Measurements from ENCODE around the gene DLX4. TPM values are rescaled to one million over a fixed set of nuclear protein-coding genes. Genes with fewer than 3 reads are reported as not detected.

Gene DLX4
- total RNA-seq, 1 experiment from 2014 or later = 2.5 TPM

DNA sequence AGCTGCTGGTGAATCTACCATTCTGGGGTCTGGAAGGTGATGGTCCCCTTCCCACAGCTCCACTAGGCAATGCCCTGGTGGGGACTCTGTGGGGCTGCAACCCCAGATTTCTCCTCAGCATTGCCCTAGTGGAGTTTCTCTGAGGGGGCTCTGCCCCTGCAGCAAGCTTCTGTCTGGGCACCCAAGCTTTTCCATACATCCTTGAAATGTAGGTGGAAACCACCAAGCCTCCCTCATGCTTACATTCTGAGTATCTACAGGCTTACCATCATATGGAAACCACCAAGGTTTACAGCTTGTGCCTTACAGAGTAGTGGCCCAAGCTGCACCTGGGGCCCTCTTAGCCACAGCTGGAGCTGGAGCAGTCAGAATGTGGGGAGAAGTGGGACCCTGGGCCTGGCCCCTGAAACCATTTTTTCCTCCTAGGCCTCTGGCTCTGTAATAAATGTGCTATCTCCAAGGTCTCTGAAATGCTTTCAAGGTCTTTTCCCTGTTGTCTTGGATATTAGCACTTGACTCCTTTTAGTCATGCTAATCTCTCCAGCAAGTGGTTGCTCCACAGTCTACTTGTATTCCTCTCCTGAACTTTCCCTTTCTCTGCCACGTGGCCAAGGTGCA lies 45.6 kb downstream of the DLX4 start:
- Histone ChIP-seq H3K18ac (ENCODE audit: insufficient read length, low read depth, low read length) (no peak overlapping the region), H2BK120ac (ENCODE audit: low read depth, low read length, poor library complexity, severe bottlenecking) (no peak overlapping the region), H3K79me2 (ENCODE audit: insufficient read depth, low read length) (no peaks in the 10 kb centered on the region), H2BK5ac (ENCODE audit: insufficient read length, low read length) (no peak overlapping the region), H3K4me2 (ENCODE audit: insufficient read depth, insufficient read length, low read length) (no peak overlapping the region), H3K79me1 (ENCODE audit: insufficient read depth, low read depth, low read length, poor library complexity, severe bottlenecking) (no peaks in the 10 kb centered on the region), H3K23me2 (ENCODE audit: insufficient read length, low read depth, low read length, poor library complexity, severe bottlenecking) (no peaks in the 10 kb centered on the region), H2BK20ac (ENCODE audit: low read depth, low read length, poor library complexity, severe bottlenecking) (no peak overlapping the region), H4K5ac (ENCODE audit: insufficient read length, low read depth, low read length) (no peak overlapping the region), H3K4ac (ENCODE audit: low read depth, low read length) (no peak overlapping the region), H3K9ac (ENCODE audit: extremely low read depth, insufficient read length, low read length) (no peak overlapping the region), H3K4me1 (ENCODE audit: insufficient read depth, low read length) (no peaks in the 10 kb centered on the region), H2AFZ (ENCODE audit: low read length) (no peak overlapping the region), H3K9me3 (ENCODE audit: control insufficient read depth, low read depth, low read length) (peaks cover 10% of the 10 kb centered on the region), H2AK5ac (ENCODE audit: insufficient read length, low read length) (no peak overlapping the region), H4K20me1 (ENCODE audit: control insufficient read depth, insufficient read depth, insufficient read length) (no peaks in the 10 kb centered on the region), H3K27ac (ENCODE audit: insufficient read length, low read depth, low read length) (no peak overlapping the region), H2BK15ac (ENCODE audit: low read depth, low read length) (no peak overlapping the region), H3K27me3 (ENCODE audit: insufficient read depth, low read length) (no peaks in the 10 kb centered on the region), H4K91ac (ENCODE audit: insufficient read length, low read depth, low read length) (no peak overlapping the region), H3K23ac (ENCODE audit: insufficient read length, low read depth, low read length) (no peak overlapping the region), H3K56ac (ENCODE audit: insufficient read length, low read depth, low read length) (no peak overlapping the region), H4K8ac (replicated peaks; ENCODE audit: insufficient read length, low read depth, low read length) (no peak overlapping the region), H3T11ph (ENCODE audit: low read length) (no peak overlapping the region), H2BK12ac (ENCODE audit: insufficient read length, low read depth, low read length) (no peak overlapping the region), H3K14ac (ENCODE audit: insufficient read depth, low read length) (no peak overlapping the region)
- H3K27me3 Mint-ChIP-seq (ENCODE audit: low read depth) = peaks cover 44% of the 10 kb centered on the region
- no peak overlapping the region for H3K27ac Mint-ChIP-seq
- WGBS (ENCODE audit: extremely low coverage, insufficient read length, low lambda C conversion rate) = no CpG with 5 or more reads among the region's 1 CpG
- H3K4me3 Mint-ChIP-seq = no peak overlapping the region
- TF ChIP-seq, protein P1, sequence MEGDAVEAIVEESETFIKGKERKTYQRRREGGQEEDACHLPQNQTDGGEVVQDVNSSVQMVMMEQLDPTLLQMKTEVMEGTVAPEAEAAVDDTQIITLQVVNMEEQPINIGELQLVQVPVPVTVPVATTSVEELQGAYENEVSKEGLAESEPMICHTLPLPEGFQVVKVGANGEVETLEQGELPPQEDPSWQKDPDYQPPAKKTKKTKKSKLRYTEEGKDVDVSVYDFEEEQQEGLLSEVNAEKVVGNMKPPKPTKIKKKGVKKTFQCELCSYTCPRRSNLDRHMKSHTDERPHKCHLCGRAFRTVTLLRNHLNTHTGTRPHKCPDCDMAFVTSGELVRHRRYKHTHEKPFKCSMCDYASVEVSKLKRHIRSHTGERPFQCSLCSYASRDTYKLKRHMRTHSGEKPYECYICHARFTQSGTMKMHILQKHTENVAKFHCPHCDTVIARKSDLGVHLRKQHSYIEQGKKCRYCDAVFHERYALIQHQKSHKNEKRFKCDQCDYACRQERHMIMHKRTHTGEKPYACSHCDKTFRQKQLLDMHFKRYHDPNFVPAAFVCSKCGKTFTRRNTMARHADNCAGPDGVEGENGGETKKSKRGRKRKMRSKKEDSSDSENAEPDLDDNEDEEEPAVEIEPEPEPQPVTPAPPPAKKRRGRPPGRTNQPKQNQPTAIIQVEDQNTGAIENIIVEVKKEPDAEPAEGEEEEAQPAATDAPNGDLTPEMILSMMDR (conservative IDR thresholded peaks at IDR 0.05) = no peak
- H3K36me3 Mint-ChIP-seq (ENCODE audit: insufficient read depth in 1 of 3, low read depth in 3 of 3) = peaks cover 0 to 12% (median 0%) of the 10 kb centered on the region in 3 experiments; a peak in 3 of 7 replicates
- peaks cover 22 to 23% of the 10 kb centered on the region in 2 experiments for H3K9me3 Mint-ChIP-seq
- H3K4me1 Mint-ChIP-seq = no peaks in the 10 kb centered on the region
- no peak for DNase-seq

Measured in H9 (cell line).